Stimulated activated CD4-positive, alpha-beta T cell treated with anti-CD3 and anti-CD28 coated beads, Interleukin-1b, Interleukin-23, amount 100 ng/mL, for 1 hour (primary cell): ENCODE data around the gene TNS4.

ENCODE experiments used
- DNase-seq, 2 donors: peaks; one replicate each; pipeline ENCODE4 v3.0.0-alpha.2; 2020; ENCODE audit warnings: low read depth in 2 of 2

The TNS4 gene

DNA sequence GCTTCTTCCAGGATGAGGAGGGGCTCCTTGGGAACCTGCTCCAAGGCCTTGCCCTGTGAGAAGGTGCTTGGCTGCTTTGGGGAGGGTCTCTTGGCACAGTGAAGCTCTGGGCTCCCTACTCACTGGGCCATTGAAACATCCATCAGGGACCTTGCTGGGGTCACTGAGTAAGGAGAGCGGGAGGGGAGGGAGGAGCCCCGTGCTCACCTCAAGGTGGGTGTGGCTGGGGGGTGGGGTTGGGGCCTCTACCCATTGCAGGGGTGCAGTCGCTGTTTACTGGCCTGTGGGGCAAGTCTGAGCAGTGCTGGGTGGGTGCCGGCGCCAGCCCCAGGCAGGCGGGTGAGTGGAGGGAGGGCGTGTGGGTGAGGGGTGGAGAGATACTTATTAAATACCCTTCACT lies 9.9 kb downstream of the TNS4 start:
- DNase-seq: no peak

- no peak for DNase-seq
Measured at GRCh38 chr17:40490982-40491381, 10.4 kb downstream of the TNS4 start.

DNA sequence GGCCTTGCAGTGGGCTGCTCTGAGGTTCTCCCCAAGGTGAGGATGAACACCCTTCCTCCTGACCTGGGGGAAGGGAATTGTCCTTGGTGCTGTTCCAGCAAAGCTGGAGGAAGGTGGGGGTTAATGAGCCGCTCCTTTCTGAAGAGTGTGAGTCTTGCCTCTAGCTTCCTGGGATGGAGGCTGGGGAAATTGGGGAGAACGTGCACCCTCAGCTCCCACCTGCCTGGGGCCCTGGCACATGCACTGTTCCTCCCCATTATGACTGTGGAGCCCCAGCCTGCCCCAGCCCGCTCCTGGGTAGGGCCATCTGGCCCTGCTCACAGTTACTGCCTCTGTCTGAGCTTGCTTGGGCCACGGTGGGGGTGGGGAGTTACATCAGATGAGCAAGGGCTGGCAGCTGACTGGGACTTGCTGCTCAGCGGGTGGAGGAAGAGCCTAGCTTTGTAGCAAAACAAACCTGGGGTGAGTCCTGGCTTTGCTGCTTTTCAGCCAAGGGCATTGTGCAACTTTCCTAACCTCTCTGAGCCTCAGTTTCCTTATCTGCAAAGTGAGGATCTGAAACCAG lies 11.1 kb downstream of the TNS4 start:
- DNase-seq: no peak

DNA sequence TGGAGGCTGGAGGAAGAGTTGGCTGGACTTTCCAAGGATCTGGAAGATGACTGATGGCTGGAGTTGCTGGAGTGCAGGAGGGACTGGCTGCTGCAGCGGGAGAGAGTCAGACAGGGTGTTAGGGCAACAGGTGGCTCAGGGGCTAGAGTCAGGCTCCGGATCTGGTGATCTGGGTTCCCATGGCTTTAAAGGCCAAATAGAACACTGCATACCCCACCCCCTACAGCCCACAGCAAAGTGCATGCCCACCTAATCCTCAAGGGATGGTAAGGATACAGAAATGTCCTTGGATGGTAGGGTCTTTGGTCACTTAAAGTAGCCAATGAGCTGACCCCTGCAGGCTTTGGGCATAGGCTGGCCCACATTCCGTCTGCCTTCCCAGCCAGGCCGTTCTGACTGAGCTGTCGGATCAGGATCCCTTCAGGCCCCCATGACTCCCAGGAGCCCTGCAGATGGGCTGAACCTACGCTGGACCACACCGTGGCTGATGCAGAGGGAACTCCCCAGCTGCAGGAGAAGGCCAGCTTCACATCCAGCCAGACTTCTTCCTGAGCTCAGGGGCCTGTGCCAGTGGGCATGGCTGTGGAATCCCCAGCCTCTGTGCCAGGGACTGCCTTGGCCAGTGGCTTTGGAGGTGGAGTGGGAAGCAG lies 13.9 kb downstream of the TNS4 start:
- no peak for DNase-seq

GRCh38 chr17:40486522-40487370 lies 14.7 kb downstream of the TNS4 start:
- no peak for DNase-seq

GRCh38 chr17:40485851-40486521 lies 15.4 kb downstream of the TNS4 start:
- DNase-seq: no peak

DNA sequence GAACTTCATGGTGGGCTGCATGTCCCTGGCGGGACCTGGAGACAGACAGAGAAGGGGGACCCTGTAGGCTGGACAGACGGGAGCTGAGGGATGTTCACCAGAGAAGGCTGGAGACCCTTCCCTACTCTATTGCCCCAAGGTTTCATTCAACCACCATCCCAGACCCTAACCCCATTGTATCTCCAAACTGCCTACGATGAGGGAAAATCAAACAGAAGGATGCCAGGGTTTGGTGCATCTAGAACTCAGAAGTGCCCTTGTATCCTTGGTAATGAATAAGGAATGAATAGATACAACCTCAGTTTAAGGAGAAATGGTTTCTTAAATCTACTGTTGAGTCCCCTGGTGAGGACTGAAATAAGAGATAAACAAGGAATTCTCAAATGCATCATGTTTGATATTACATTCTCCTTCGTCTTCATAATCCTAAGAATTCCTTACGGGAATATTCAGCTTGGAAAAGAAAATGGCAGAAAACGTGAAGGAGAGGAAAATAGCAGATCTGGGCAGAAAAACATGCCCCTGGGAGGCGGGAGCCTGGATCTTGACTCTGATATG lies 16.4 kb downstream of the TNS4 start:
- no peak for DNase-seq

GRCh38 chr17:40484285-40484972 lies 17.0 kb downstream of the TNS4 start:
- DNase-seq: no peak

- no peak for DNase-seq
Measured at GRCh38 chr17:40483679-40484078, 17.7 kb downstream of the TNS4 start.

GRCh38 chr17:40482722-40483121 lies 18.7 kb downstream of the TNS4 start:
- DNase-seq: no peak

- no peak for DNase-seq
Measured at GRCh38 chr17:40481106-40481505, 20.3 kb downstream of the TNS4 start.

DNA sequence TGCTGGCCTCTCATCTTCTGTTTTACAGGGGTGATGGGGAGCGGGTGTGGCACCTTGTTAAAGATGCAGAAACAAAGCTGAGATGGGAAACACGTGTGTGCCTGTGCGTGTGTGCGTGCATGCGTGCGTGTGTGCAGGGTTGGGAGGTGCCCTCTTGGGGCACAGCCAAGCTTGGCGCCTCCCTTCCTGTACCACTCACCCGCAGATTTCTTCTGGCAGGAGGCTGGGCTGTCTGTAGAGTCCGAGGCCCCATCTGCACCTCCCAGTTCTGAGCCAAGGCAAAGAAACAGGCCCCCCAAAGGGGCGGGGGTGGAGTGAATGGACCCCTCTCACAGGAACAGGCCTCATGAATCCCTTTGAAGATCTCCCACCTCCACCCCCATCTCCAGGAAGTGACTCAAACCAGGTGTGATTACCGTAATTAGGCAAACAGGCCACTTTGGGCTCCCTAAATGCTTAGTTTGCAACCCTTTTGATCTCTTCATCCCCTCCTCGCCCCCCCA lies 20.9 kb downstream of the TNS4 start:
- peak; percentile 46 to 61 for DNase-seq

DNA sequence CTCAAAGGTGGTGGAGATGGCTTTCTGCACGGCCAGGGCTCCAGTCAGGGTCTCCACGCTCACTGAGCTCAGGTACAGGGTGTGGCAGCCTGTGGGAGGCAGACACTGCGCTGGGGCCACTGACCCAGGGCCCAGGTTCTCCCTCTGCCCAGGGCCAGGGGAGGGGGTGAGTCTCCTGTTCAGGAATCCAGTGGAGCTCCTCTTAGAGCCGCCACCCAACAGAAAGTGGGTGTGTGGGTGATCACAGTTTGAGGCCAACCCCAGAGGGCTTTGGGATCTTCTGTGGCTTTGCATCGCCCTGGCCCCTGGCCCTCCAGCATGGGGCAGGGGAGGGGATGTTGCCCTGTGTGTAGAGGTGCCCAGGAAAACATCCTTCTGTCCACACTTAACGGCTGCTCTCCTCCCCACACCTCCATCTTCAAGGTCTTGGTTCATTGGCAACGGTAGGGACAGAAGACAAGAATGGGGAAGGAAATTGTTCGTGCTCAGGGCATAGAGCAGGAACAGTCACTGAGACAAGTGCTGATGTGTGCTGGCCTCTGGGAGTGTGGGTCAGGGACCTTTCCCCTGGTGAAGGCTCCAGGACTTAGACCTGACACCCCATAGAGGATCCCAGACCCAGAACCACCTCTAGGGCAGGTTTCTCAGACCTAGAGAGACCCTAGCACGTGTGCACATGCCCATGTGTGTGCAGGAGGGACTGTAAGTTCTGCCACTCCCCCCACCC lies 21.5 kb downstream of the TNS4 start:
- no peak for DNase-seq

- DNase-seq: no peak
Measured at GRCh38 chr17:40478486-40478885, 22.9 kb downstream of the TNS4 start.

GRCh38 chr17:40477796-40478195 lies 23.6 kb downstream of the TNS4 start:
- no peak for DNase-seq

DNA sequence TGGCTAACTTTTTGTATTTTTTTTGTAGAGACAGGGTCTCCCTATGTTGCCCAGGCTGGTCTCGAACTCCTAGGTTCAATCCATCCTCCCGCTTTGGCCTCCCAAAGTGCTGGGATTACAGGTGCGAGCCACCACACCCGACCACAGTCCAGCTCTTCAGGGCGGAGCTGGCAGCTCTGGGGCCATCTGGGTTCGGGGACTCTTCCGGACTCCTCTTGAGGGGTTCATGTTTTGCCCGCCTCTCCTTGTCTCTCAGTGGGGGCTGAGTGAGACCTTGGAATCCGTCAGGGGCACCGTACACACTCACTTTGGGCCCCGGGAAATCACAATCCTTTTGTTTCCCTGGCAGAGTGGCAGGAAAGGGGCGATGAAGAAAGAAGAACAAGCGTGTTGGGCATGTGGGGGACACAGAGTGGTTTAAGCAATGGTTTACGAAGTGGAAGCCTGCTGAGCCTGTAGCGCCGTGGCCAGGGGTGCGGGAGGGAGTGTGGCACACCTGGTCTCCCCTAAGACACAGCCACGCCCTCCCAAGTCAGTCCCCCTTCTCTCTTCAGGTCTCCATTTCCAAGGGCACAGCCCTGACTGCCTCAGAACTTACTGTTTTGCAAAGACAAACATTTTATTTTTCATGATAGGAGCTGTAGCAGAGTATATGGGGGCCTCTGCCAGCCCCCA lies 26.1 kb downstream of the TNS4 start:
- no peak for DNase-seq

DNA sequence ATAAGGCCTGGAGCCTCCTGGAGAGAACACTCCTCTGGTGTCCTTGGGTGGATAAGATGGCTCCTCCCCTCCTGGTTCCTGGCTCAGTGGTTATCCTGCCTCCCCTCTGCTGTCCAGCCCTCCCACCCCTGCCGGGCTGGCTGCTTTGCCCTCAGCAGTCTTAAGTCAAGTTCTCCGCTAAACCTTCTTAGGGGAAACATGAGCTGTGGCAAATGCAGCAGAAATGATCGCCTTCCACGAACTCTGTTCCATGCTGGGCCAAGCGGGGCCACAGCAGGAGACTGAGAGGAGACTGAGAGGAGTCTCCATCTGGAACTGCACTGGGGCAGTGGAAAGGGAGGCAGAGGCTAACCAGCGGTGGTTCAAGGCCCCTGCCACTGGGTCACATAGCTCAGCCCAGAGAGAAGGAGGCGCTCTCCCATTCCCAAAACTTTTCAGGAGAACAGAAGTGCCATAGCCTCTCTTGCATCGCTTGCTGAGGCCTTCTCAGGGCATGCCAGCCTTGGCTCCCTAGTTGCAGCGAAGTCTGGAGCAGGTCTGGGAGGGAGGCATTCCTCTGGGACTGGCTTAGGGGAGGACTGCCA lies 26.9 kb downstream of the TNS4 start:
- DNase-seq: no peak

DNA sequence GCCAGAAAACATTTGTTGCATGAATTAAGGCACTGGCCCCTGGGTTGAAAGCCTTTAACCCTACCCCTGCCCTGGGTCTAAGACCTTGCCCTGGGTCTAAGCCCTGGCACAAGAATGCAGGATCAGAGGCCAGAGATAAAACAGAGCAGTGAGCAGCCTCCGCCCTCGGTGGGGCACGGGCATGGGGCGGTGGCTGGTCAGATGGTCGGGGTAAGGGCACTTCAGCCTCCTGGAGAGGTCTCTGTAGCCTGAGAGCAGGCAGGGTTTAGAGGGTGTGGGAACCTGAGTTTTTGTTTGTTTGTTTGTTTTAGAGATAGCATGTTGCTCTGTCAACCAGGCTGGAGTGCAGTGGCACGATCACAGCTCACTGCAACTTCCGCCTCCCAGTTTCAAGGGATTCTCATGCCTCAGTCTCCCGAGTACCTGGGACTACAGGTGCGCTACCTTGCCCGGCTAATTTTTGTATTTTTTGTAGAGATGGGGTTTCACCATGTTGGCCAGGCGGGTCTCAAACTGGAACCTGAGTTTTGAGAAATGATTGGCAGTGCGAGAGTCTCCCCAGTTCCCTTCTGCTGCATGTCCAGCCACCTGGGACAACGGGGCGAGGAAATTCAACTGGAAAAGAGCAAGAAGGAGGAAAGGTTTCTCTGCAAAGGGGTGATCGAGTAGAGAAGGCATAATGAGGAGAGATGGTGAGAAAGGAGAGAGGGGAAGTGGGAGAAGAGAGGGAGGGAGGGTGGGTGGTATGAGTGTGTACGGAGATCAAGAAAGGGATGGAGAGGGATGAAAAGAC lies 27.7 kb downstream of the TNS4 start:
- no peak for DNase-seq
